GM12873 (cell line): ENCODE results near the gene TBC1D7.

Source experiments
- TF ChIP-seq, protein P1 (sequence below): IDR thresholded peaks from 2 replicates; pipeline ENCODE4 v1.5.1; 2012; ENCODE audit warnings: low read depth, mild to moderate bottlenecking, moderate library complexity, low read length, control low read depth; ENCODE audit not compliant: insufficient read depth; ENCODE audit errors: missing control alignments

Gene TBC1D7

DNA sequence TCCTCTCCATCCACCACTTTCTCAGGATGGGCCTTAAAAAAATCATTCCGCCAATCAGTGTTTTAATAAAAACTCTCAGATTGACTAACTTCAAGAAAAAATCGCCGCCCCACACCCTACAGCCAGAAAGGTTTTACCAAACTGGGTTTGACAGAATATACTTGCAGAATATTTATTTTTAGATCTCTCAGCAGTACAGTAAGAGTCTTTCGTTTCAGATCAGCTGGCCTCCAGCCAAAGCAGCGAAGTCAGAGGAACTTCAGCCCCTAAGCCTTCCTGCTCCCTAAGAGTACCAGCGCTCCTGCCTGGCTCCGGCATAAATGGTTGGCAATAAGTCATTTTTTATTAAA lies 24.7 kb downstream of the TBC1D7 start:
- TF ChIP-seq, protein P1, sequence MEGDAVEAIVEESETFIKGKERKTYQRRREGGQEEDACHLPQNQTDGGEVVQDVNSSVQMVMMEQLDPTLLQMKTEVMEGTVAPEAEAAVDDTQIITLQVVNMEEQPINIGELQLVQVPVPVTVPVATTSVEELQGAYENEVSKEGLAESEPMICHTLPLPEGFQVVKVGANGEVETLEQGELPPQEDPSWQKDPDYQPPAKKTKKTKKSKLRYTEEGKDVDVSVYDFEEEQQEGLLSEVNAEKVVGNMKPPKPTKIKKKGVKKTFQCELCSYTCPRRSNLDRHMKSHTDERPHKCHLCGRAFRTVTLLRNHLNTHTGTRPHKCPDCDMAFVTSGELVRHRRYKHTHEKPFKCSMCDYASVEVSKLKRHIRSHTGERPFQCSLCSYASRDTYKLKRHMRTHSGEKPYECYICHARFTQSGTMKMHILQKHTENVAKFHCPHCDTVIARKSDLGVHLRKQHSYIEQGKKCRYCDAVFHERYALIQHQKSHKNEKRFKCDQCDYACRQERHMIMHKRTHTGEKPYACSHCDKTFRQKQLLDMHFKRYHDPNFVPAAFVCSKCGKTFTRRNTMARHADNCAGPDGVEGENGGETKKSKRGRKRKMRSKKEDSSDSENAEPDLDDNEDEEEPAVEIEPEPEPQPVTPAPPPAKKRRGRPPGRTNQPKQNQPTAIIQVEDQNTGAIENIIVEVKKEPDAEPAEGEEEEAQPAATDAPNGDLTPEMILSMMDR, result no peak

DNA sequence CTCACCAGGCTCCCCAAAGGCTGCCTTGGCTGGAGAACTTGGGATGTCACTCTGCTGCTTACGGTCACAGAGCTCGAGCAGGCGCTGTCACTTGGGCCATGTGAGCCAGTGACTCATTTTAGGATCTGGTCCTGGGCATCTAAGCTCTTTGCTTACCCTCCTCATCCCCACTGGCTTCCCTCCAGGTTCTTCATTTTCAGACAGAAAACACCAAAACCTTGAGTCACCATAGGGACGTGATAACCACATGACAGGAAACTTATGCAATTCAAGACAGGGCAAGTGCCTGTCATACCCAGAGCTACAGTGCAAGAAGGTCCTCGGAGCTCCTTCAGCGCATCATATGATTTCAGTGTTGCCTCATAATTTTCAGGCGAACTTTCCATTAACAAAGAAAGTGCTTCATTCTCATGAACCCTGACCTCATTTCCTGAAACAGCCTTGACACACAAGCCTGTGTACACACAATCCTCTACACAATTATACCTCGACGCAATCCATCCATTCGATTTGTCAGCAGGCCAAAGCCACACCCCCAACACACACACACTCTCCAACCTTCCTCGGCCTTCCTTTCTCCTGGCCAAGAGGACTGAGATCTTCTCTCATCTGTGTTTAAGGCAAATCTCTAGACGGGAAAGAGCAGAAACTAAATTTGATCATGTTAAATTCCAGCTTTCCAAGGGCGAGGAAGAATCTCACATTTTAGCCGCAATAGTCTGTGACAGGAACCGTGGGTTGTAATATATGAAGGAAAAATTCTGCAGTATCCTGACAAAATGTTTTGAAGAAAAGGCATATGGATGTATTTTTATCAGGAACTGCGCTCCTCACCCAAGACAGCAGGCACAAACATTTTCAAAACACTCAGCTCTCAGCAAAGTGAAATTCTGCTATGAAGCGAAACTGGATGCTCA lies 25.3 kb downstream of the TBC1D7 start:
- TF ChIP-seq, protein P1, result no peak

DNA sequence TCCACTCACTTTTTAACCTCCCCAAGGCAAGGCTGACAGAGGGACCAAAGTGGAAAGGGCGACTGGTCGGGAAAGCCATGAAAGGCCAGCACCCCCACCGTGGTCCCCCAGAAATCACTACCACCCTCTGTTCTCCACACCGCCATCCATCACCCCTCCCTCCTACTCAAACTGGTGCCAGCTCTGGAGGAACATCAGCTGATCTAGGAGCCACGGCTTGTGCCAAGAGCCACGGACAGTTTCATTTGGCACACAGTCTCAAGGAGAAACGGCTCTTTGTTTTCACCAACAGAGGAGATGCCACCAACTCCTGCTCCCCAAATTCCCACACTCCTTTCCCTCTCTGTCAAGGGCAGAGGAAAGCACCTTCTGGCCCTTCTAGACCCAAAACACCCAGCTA lies 26.0 kb downstream of the TBC1D7 start:
- TF ChIP-seq, protein P1, result no peak

DNA sequence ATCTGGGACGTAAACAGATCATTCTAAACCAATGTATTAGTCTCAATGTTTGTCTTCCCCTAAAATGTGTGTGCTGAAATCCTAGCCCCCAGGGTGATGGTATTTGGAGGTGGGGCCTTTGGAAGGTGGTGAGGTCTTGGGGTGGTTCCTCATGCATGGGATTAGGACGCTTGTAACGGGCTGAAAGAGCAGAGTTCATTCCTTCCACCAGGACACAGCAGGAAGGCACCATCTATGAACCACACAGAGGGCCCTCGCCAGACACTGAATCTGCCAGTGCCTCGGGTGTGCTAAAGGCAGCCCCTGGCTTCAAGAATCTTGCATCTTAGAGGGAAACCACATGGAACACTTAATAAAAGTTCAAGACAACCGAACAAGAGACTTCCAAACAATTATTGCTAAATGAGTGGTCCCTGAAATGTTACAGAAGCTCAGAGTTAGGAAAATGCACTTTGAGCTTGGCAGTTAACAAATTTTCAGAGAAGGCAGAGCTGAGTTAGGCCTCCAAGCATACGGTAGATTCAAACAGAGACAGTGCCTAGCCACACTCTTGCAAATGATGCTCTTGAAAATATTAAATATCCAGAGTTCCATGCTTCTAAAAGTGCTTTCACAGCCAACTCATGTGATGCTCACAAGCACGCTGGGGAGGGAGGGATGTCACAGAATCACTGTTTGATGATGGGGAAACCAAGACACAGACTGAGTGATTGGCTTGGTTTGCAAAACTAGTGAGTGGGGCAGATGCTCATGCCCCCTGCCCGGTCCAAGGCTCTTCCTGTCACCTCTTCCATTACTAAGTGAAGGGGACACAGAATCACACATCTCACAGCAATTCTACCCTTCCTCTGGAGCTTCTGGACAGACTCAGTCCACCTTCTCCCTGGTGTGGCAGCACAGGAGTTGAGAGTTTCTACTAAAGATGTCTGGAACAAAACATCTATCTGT lies 27.4 kb downstream of the TBC1D7 start:
- TF ChIP-seq, protein P1, result no peak

DNA sequence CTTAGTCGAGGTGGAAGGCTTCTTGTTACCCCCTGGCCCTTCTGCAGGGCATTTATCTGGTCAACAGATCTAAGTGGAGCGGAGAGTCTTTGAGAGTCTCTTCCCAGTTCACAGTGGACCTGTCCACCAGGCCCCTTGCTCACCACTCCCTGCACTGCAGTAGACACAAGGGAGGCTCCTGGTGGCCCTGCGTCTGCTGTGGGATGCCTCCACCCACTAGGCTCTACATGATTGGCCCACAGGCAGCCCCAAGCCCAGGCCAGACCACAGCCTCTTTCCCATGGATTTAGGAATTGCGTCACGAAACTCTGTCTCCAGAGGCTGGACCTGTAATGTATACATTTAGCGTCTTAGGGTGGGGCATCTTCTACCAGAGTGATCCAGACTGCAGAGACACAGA lies 28.4 kb downstream of the TBC1D7 start:
- TF ChIP-seq, protein P1, result no peak

DNA sequence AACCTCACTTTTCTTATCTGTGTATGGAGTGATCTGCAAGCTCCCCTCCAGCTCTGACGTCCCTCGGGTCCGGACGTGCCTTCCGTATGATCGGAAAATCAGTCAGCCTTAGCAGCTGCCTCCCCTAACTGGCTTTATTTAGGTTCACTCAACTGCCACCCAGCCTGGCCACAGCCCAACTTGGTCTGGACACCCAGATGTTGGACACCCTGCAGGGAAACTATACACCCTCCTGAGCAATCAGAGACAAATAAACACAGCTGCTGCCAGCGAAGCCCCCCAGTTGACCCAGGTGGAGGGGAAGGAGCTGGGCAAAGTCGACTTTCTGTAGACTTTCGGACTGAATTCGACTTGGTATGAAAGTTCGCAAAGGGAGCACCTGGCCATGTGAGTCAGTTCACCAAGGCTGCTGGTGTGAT lies 28.9 kb downstream of the TBC1D7 start:
- TF ChIP-seq, protein P1, result no peak

DNA sequence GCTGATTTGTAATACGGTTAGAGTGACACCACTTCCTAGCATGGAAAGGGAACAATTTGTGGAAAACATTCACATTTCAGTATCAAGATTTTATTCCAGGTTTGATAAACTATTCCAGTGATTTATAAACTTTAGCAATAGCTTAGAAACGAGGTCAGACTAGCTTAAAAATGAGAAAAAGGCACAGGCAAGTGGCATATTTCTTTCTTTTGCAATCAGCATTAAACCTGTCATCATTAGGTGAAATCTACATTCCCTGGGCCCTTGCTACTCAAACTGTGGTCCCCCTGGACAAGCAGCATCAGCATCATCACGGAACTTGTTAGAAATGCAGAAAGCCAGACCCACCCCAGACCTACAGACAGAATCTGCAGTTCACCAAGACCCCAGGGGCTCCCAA lies 29.9 kb downstream of the TBC1D7 start:
- TF ChIP-seq, protein P1, result no peak
